ENCODE data around the gene PGS1. TPM values are rescaled to one million over a fixed set of nuclear protein-coding genes. Genes with fewer than 3 reads are reported as not detected.
A peak's percentile ranks its signal among the peaks of the same experiment; 100 is the strongest.

The PGS1 gene
- total and polyA plus RNA-seq, 8 donors, result 42.9 to 83.6 (median 58.7) TPM

- ATAC-seq (no peak), DNase-seq (peak in 1 of 4 donors; percentile 54)
- intact Hi-C loops (cut with DNase I), result no loop called here
- no peak for TF ChIP-seq CTCF (IDR thresholded peaks at IDR 0.05)
- no peak overlapping the region for H3K27ac ChIP-seq
- peaks cover 0 to 7% of the 10 kb centered on the region in 2 donors for H3K27me3 ChIP-seq
- no peaks in the 10 kb centered on the region for H3K4me1 ChIP-seq
- no peaks in the 10 kb centered on the region for H3K36me3 ChIP-seq
- H3K4me3 ChIP-seq, result no peak overlapping the region
- H3K9me3 ChIP-seq, result no peaks in the 10 kb centered on the region
Observed at GRCh38 chr17:78471635-78472034, 93.2 kb downstream of the PGS1 start.

- H3K4me1 ChIP-seq, result no peaks in the 10 kb centered on the region
- ATAC-seq, result no peak
- intact Hi-C loops (cut with DNase I), result no loop called here
- H3K4me3 ChIP-seq, result no peak overlapping the region
- no peak overlapping the region for H3K27ac ChIP-seq
- no peaks in the 10 kb centered on the region for H3K36me3 ChIP-seq
- TF ChIP-seq CTCF (IDR thresholded peaks at IDR 0.05), result no peak
- peaks cover 0 to 7% of the 10 kb centered on the region in 2 donors for H3K27me3 ChIP-seq
- peak in 1 of 4 donors; percentile 60 for DNase-seq
- no peaks in the 10 kb centered on the region for H3K9me3 ChIP-seq
Observed at GRCh38 chr17:78472035-78472905, 93.8 kb downstream of the PGS1 start.

GRCh38 chr17:78473951-78474613, 95.6 kb downstream of the PGS1 start:
- no peak overlapping the region for H3K4me3 ChIP-seq
- no peak for TF ChIP-seq CTCF (IDR thresholded peaks at IDR 0.05)
- DNase-seq, result peak in 1 of 4 donors; percentile 53
- no peak for ATAC-seq
- no peaks in the 10 kb centered on the region for H3K4me1 ChIP-seq
- H3K27me3 ChIP-seq, result peaks cover 0 to 7% of the 10 kb centered on the region in 2 donors
- no peak overlapping the region for H3K27ac ChIP-seq
- intact Hi-C loops (cut with DNase I), result no loop called here
- no peaks in the 10 kb centered on the region for H3K9me3 ChIP-seq
- H3K36me3 ChIP-seq, result no peaks in the 10 kb centered on the region

Other genes with a start within 250 kb of the PGS1 start
- 100 to 1,000 TPM; 149 to 152 TPM for gene TMC6, start 249.9 kb upstream of the PGS1 start, total RNA-seq
- gene TMC6, start 249.9 kb upstream of the PGS1 start, polyA plus RNA-seq (ENCODE audit: insufficient read length in 6 of 6), result 10 to 100 TPM; 31.4 to 57.5 (median 38.7) TPM
- 10 to 100 TPM; 14.7 to 37.3 TPM for gene TMC8, start 247.9 kb upstream of the PGS1 start, total RNA-seq
- gene TMC8, start 247.9 kb upstream of the PGS1 start, polyA plus RNA-seq (ENCODE audit: insufficient read length in 6 of 6), result 1 to 10 TPM; 4.1 to 6.6 (median 5.4) TPM
- not detected for gene C17orf99, start 232.3 kb upstream of the PGS1 start, total RNA-seq
- gene C17orf99, start 232.3 kb upstream of the PGS1 start, polyA plus RNA-seq (ENCODE audit: insufficient read length in 6 of 6), result under 1 TPM; 0.07 to 0.85 (median 0.26) TPM
- gene SYNGR2, start 210.1 kb upstream of the PGS1 start, total RNA-seq, result 100 to 1,000 TPM; 192 to 227 TPM
- gene SYNGR2, start 210.1 kb upstream of the PGS1 start, polyA plus RNA-seq (ENCODE audit: insufficient read length in 6 of 6), result 10 to 100 TPM; 39.0 to 55.7 (median 47.0) TPM
- gene TK1, start 191.6 kb upstream of the PGS1 start, total RNA-seq, result 10 to 100 TPM; 24.0 to 33.0 TPM
- gene TK1, start 191.6 kb upstream of the PGS1 start, polyA plus RNA-seq (ENCODE audit: insufficient read length in 6 of 6), result 10 to 100 TPM; 22.5 to 54.9 (median 28.2) TPM
- 10 to 100 TPM; 31.3 to 38.6 TPM for gene AFMID, start 191.3 kb upstream of the PGS1 start, total RNA-seq
- gene AFMID, start 191.3 kb upstream of the PGS1 start, polyA plus RNA-seq (ENCODE audit: insufficient read length in 6 of 6), result 10 to 100 TPM; 49.8 to 58.9 (median 51.3) TPM
- 10 to 100 TPM in 1 of 2 donors, 1 to 10 TPM in 1; 4.8 to 12.1 TPM for gene BIRC5, start 164.4 kb upstream of the PGS1 start, total RNA-seq
- 10 to 100 TPM; 18.4 to 43.4 (median 26.5) TPM for gene BIRC5, start 164.4 kb upstream of the PGS1 start, polyA plus RNA-seq (ENCODE audit: insufficient read length in 6 of 6)
- gene TMEM235, start 147.0 kb upstream of the PGS1 start, total RNA-seq, result not detected
- under 1 TPM in 4 of 6 donors, not detected in 2; 0.11 to 0.35 (median 0.23) TPM for gene TMEM235, start 147.0 kb upstream of the PGS1 start, polyA plus RNA-seq (ENCODE audit: insufficient read length in 6 of 6)
- 100 to 1,000 TPM in 1 of 2 donors, 10 to 100 TPM in 1; 60.7 to 110 TPM for gene SOCS3, start 18.6 kb upstream of the PGS1 start, total RNA-seq
- 100 to 1,000 TPM in 1 of 6 donors, 10 to 100 TPM in 4, 1 to 10 TPM in 1; 4.7 to 118 (median 24.2) TPM for gene SOCS3, start 18.6 kb upstream of the PGS1 start, polyA plus RNA-seq (ENCODE audit: insufficient read length in 6 of 6)
- gene DNAH17, start 198.7 kb downstream of the PGS1 start, total RNA-seq, result under 1 TPM; 0.64 to 0.86 TPM
- 1 to 10 TPM; 3.2 to 7.2 (median 4.1) TPM for gene DNAH17, start 198.7 kb downstream of the PGS1 start, polyA plus RNA-seq (ENCODE audit: insufficient read length in 6 of 6)

Data from left lung (tissue), 10 donors.